Upper lobe of left lung (tissue), 6 donors: Measurements from ENCODE around the gene KCNK1. TPM values are rescaled to one million over a fixed set of nuclear protein-coding genes. Genes with fewer than 3 reads are reported as not detected.

Experiments used
- ATAC-seq, 2 donors: fragments of 200-7000 bp; cut with Tn5 transposase; one replicate each; pipeline ENCODE4 v1.9.1; 2022; ENCODE audit warnings: mild to moderate bottlenecking in 2 of 2, moderate library complexity in 2 of 2; ENCODE audit not compliant: low FRiP score in 2 of 2
- DNase-seq, 2 donors: peaks; one replicate each; pipeline ENCODE4 v3.0.0-alpha.2; 2019 to 2020
- H3K27ac ChIP-seq, 4 donors: fragments of 200-600 bp; sonication (generic); one replicate each; pipeline ENCODE4 v1.5.1; 2016 to 2019
- H3K27me3 ChIP-seq, 4 donors: fragments of 200-600 bp; sonication (generic); one replicate each; pipeline ENCODE4 v1.5.1; 2017 to 2019
- H3K36me3 ChIP-seq, 4 donors: fragments of 200-600 bp; sonication (generic); one replicate each; pipeline ENCODE4 v1.5.1; 2016 to 2019
- H3K4me1 ChIP-seq, 4 donors: fragments of 200-600 bp; sonication (generic); one replicate each; pipeline ENCODE4 v1.5.1; 2018 to 2019
- H3K4me3 ChIP-seq, 4 donors: fragments of 200-600 bp; sonication (generic); one replicate each; pipeline ENCODE4 v1.5.1; 2017 to 2019; ENCODE audit warnings: mild to moderate bottlenecking in 2 of 4, moderate library complexity in 1 of 4
- H3K9me3 ChIP-seq, 4 donors: fragments of 200-600 bp; sonication (generic); one replicate each; pipeline ENCODE4 v1.5.1; 2018 to 2019
- EP300 ChIP-seq, 4 donors: sonication (generic); formaldehyde crosslinking; IDR thresholded peaks; one replicate each; pipeline ENCODE4 v1.5.1; 2017; ENCODE audit warnings: antibody characterized with exemption in 4 of 4, control low read depth in 2 of 4
- POLR2A ChIP-seq, 4 donors: fragments of 450-650 bp; IDR thresholded peaks; one replicate each; pipeline ENCODE4 v1.5.1; 2016 to 2017; ENCODE audit warnings: antibody characterized with exemption in 4 of 4, mild to moderate bottlenecking in 2 of 4
- POLR2AphosphoS5 ChIP-seq, 2 donors: sonication (generic); formaldehyde crosslinking; IDR thresholded peaks; one replicate each; pipeline ENCODE4 v1.5.1; 2017; ENCODE audit warnings: antibody characterized with exemption in 2 of 2
- WGBS, 2 donors: methylation state at CpG; one replicate each; pipeline ENCODE4 v1.1.5; 2017 to 2018; 5-methylcytosine and 5-hydroxymethylcytosine counted together
- total RNA-seq, 6 donors: library from RNA; depleted of rRNA in 4 of 6; stranded (reverse); fragments of >200 nt in 4 of 6; gene quantifications; one replicate each; pipeline versions ENCODE4 v1.1.0 to v1.2.1, GENCODE V29; 2016 to 2021
- TF ChIP-seq, protein P1 (sequence below), 6 experiments: fragments of 450-650 bp in 4 of 6; fragments of 200-600 bp in 2 of 6; sonication (generic) in 2 of 6; IDR thresholded peaks; one replicate each; pipeline ENCODE4 v1.5.1; 2016 to 2019; ENCODE audit warnings: antibody characterized with exemption in 6 of 6
- donor health status: DM: no; HTN: no; CAD: no; lungs with moderate emphysema.
- donor health status: DM: no; HTN: yes; CAD: no; lungs with severe emphysema.

Gene KCNK1
- total RNA-seq, 6 donors from 2014 or later = 6.4 to 25.2 (median 10.5) TPM

DNA sequence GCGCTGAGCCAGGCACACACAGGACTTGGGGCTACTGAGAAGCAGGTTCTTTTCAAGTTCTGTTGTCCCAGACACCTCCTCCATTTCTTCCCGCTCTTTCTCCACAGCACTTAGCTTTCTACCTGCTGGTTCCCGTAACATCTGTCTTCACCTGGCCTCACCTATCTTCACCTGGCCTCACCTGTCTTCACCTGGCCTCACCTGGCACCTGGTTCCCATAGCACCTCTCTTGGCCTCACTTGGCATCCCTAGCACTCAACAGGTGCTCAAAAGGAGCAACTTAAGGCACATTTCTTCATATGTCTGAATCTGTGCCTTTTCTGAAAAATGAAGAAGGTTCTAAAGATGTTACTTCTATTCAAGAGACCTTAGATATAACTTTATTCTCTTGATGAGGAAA, 10.4 kb downstream of the KCNK1 start:
- Histone ChIP-seq H3K27me3 (no peaks in the 10 kb centered on the region), H3K27ac (no peak overlapping the region), H3K9me3 (no peaks in the 10 kb centered on the region), H3K4me1 (no peaks in the 10 kb centered on the region), H3K36me3 (no peaks in the 10 kb centered on the region), H3K4me3 (no peak overlapping the region)
- TF ChIP-seq EP300 (IDR thresholded peaks at IDR 0.05) (no peak), POLR2A (IDR thresholded peaks at IDR 0.05) (no peak), POLR2AphosphoS5 (IDR thresholded peaks at IDR 0.05) (no peak)
- TF ChIP-seq, protein P1, sequence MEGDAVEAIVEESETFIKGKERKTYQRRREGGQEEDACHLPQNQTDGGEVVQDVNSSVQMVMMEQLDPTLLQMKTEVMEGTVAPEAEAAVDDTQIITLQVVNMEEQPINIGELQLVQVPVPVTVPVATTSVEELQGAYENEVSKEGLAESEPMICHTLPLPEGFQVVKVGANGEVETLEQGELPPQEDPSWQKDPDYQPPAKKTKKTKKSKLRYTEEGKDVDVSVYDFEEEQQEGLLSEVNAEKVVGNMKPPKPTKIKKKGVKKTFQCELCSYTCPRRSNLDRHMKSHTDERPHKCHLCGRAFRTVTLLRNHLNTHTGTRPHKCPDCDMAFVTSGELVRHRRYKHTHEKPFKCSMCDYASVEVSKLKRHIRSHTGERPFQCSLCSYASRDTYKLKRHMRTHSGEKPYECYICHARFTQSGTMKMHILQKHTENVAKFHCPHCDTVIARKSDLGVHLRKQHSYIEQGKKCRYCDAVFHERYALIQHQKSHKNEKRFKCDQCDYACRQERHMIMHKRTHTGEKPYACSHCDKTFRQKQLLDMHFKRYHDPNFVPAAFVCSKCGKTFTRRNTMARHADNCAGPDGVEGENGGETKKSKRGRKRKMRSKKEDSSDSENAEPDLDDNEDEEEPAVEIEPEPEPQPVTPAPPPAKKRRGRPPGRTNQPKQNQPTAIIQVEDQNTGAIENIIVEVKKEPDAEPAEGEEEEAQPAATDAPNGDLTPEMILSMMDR (IDR thresholded peaks at IDR 0.05) = no peak
- no peak for ATAC-seq
- DNase-seq = no peak
- 89 to 96% methylated on average over 3 of the region's 3 CpGs for WGBS, 2 donors

DNA sequence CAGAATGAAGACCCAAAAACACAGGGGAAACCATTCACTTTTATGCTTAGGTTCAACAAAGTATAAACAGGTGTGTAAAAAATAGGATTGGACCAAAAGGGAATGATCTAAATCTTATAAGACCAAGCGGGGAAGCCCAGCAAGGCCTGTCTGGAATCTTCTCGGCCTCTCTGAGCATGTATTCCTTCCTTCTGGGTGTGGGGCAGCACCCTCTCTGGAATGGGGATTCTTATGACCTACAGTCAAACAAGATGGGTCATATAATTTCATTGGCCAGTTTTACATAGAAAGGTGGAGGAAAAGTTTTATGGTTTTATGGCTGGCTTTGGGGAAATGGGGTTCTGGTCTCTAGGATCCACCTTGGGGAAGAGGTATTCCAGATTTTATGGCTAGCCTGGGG, 11.2 kb downstream of the KCNK1 start:
- Histone ChIP-seq H3K27ac (no peak overlapping the region), H3K36me3 (no peaks in the 10 kb centered on the region), H3K4me3 (no peak overlapping the region), H3K27me3 (no peaks in the 10 kb centered on the region), H3K4me1 (no peaks in the 10 kb centered on the region), H3K9me3 (no peaks in the 10 kb centered on the region)
- TF ChIP-seq POLR2A (IDR thresholded peaks at IDR 0.05) (no peak), POLR2AphosphoS5 (IDR thresholded peaks at IDR 0.05) (no peak), EP300 (IDR thresholded peaks at IDR 0.05) (no peak)
- TF ChIP-seq, protein P1 (IDR thresholded peaks at IDR 0.05) = no peak
- no peak for DNase-seq
- 89 to 93% methylated on average over 2 of the region's 2 CpGs for WGBS, 2 donors
- no peak for ATAC-seq

DNA sequence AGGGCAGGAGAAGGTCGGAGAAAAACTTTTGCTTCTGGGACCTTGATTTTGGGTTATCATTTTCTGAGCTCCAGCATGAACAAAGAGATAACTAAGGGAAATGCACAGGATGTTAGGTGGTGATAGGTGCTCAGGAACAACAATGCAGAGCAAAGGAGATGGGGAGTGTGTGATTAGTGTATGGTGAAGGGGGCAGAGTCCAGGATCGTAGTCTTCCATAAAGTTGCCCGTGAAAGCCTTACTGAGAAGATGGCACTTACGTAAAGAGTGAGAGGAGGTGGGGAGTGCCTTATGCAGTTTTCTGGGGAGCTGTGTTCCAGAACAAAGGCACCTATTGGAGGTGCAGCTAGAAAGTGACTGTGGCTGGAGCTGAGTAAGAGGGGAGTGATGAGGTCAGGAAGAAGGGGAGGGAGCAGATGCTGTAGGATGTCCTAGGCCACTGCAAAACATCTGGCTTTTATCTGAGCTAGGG, 11.6 kb downstream of the KCNK1 start:
- ATAC-seq (no peak), DNase-seq (no peak)
- Histone ChIP-seq H3K27me3 (no peaks in the 10 kb centered on the region), H3K27ac (no peak overlapping the region), H3K4me1 (no peaks in the 10 kb centered on the region), H3K36me3 (no peaks in the 10 kb centered on the region), H3K9me3 (no peaks in the 10 kb centered on the region), H3K4me3 (no peak overlapping the region)
- TF ChIP-seq EP300 (IDR thresholded peaks at IDR 0.05) = no peak
- no peak for TF ChIP-seq POLR2A (IDR thresholded peaks at IDR 0.05)
- no peak for TF ChIP-seq POLR2AphosphoS5 (IDR thresholded peaks at IDR 0.05)
- TF ChIP-seq, protein P1 (IDR thresholded peaks at IDR 0.05) = no peak
- 88% methylated on average over 4 of the region's 4 CpGs for WGBS, 2 donors

DNA sequence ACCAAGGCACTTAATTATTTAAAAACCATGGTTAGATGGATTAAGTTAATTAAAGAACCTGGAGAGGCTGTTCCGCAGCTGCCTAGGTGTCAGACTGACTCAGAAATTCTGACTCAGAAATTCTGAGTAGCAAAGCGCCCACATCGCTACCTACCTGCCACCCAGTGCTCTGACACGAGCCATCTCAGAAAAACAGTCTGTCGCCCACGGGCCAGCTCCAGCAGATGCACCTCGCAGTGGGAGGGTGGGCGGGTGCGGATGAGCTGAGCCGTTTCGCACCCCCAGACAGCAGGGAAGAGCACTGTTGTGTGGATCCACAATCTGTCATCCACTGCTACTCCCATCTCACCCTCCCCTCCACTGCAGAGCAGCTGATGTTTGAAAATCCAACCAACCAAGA, 13.5 kb downstream of the KCNK1 start:
- ATAC-seq (no peak), DNase-seq (no peak)
- no peak overlapping the region for H3K4me3 ChIP-seq
- TF ChIP-seq POLR2AphosphoS5 (IDR thresholded peaks at IDR 0.05) (no peak), EP300 (IDR thresholded peaks at IDR 0.05) (no peak), POLR2A (IDR thresholded peaks at IDR 0.05) (no peak)
- TF ChIP-seq, protein P1 (IDR thresholded peaks at IDR 0.05) = no peak
- H3K36me3 ChIP-seq = no peaks in the 10 kb centered on the region
- H3K4me1 ChIP-seq = no peaks in the 10 kb centered on the region
- no peak overlapping the region for H3K27ac ChIP-seq
- no peaks in the 10 kb centered on the region for H3K9me3 ChIP-seq
- WGBS, 2 donors = 88% methylated on average over 11 of the region's 11 CpGs
- no peaks in the 10 kb centered on the region for H3K27me3 ChIP-seq

DNA sequence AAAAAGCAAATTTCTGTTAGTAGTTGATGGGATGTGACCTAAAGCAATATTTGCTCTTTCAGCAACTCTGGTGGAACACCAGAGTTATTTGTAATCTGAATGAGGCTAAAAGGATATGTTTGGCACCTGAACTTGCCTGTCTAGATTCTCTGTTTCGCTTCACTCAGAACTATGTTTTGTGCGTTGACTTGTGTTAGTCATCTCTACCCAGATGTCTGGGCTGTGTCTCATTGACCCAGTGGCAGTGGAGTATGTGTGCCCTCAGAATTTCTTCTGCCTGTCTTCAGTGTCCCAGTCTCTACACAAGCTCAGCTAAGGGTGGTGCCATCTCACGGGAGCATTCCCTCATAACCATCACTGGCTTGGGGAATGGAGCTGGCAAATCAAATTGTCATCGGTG, 13.9 kb downstream of the KCNK1 start:
- TF ChIP-seq, protein P1 (IDR thresholded peaks at IDR 0.05) = no peak
- TF ChIP-seq POLR2A (IDR thresholded peaks at IDR 0.05) (no peak), POLR2AphosphoS5 (IDR thresholded peaks at IDR 0.05) (no peak)
- DNase-seq (no peak), ATAC-seq (no peak)
- 94 to 95% methylated on average over 4 of the region's 4 CpGs for WGBS, 2 donors
- no peaks in the 10 kb centered on the region for H3K4me1 ChIP-seq
- no peaks in the 10 kb centered on the region for H3K27me3 ChIP-seq
- no peaks in the 10 kb centered on the region for H3K9me3 ChIP-seq
- H3K27ac ChIP-seq = no peak overlapping the region
- H3K36me3 ChIP-seq = no peaks in the 10 kb centered on the region
- H3K4me3 ChIP-seq = no peak overlapping the region
